Fibroblast of the aortic adventitia (primary cell): ENCODE data around the gene CFAP251. TPM values are rescaled to one million over a fixed set of nuclear protein-coding genes. Genes with fewer than 3 reads are reported as not detected.

Source experiments
- DNase-seq: peaks from one replicate; pipeline ENCODE4 v3.0.0-alpha.2; 2010; ENCODE audit warnings: low read depth
- H3K4me3 ChIP-seq: 2 replicates; pipeline ENCODE4 v1.5.1; 2011; ENCODE audit warnings: low read depth, mild to moderate bottlenecking, control low read depth, low read length, moderate library complexity
- CTCF ChIP-seq: IDR thresholded peaks from 2 replicates; pipeline ENCODE4 v1.5.1; 2011; ENCODE audit warnings: mild to moderate bottlenecking, low read length, control low read depth, inconsistent platforms; ENCODE audit not compliant: insufficient read depth
- total RNA-seq: library from RNA; depleted of rRNA; stranded (reverse); fragments of >200 nt; gene quantifications from 2 replicates; pipeline ENCODE4 v1.2.3, GENCODE V29; 2012; ENCODE audit warnings: low replicate concordance

Gene CFAP251
- total RNA-seq, 1 donor, result 8.8 TPM

- H3K4me3 ChIP-seq, result no peak overlapping the region
- DNase-seq, result no peak
- TF ChIP-seq CTCF, result no peak
Measured at GRCh38 chr12:122013136-122013535, 94.7 kb downstream of the CFAP251 start.

- TF ChIP-seq CTCF, result no peak
- no peak for DNase-seq
- H3K4me3 ChIP-seq, result no peak overlapping the region
Measured at GRCh38 chr12:122013791-122014590, 95.6 kb downstream of the CFAP251 start.

- no peak for DNase-seq
- no peak overlapping the region for H3K4me3 ChIP-seq
- TF ChIP-seq CTCF, result no peak
Measured at GRCh38 chr12:122014781-122015180, 96.4 kb downstream of the CFAP251 start.

GRCh38 chr12:122018457-122018856 lies 100.1 kb downstream of the CFAP251 start:
- TF ChIP-seq CTCF, result no peak
- no peak overlapping the region for H3K4me3 ChIP-seq
- no peak for DNase-seq

- no peak overlapping the region for H3K4me3 ChIP-seq
- TF ChIP-seq CTCF, result no peak
- DNase-seq, result no peak
Measured at GRCh38 chr12:122018937-122019336, 100.5 kb downstream of the CFAP251 start.

GRCh38 chr12:122020795-122021192 lies 102.4 kb downstream of the CFAP251 start:
- peak overlapping the region; percentile 68 for H3K4me3 ChIP-seq
- no peak for TF ChIP-seq CTCF
- no peak for DNase-seq

- DNase-seq, result no peak
- H3K4me3 ChIP-seq, result peak overlapping the region; percentile 68
- TF ChIP-seq CTCF, result no peak
Measured at GRCh38 chr12:122021193-122021821, 102.9 kb downstream of the CFAP251 start.
